Breast epithelium (tissue), 4 donors: Measurements from ENCODE around the gene ATP6V1F. TPM values are rescaled to one million over a fixed set of nuclear protein-coding genes. Genes with fewer than 3 reads are reported as not detected.

Source experiments
- DNase-seq, 2 donors: peaks; one replicate each; pipeline ENCODE4 v3.0.0-alpha.2; 2019; ENCODE audit warnings: low spot score in 2 of 2
- H3K27ac ChIP-seq, 2 donors: fragments of 200-600 bp; sonication (generic) in 1 of 2; one replicate each; pipeline ENCODE4 v1.5.1; 2016 to 2019; ENCODE audit warnings: mild to moderate bottlenecking in 1 of 2
- H3K27me3 ChIP-seq, 2 donors: fragments of 200-600 bp; sonication (generic) in 1 of 2; one replicate each; pipeline versions ENCODE4 v1.5.1 to v1.6.0; 2017 to 2019; ENCODE audit warnings: control low read depth in 1 of 2, mild to moderate bottlenecking in 1 of 2
- H3K36me3 ChIP-seq: fragments of 200-600 bp; one replicate; pipeline ENCODE4 v1.5.1; 2019
- H3K4me1 ChIP-seq, 2 donors: fragments of 200-600 bp; sonication (generic); one replicate each; pipeline ENCODE4 v1.5.1; 2016 to 2019; ENCODE audit warnings: control low read depth in 1 of 2
- H3K4me3 ChIP-seq, 3 donors: fragments of 200-600 bp; sonication (generic); 1 replicate in 2 of 3; 2 replicates in 1 of 3; pipeline ENCODE4 v1.5.1; 2016 to 2019; ENCODE audit warnings: mild to moderate bottlenecking in 3 of 3, moderate library complexity in 2 of 3
- H3K9me3 ChIP-seq, 2 donors: fragments of 200-600 bp; sonication (generic) in 1 of 2; one replicate each; pipeline ENCODE4 v1.5.1; 2016 to 2019; ENCODE audit warnings: control low read depth in 1 of 2
- CTCF ChIP-seq, 3 donors: fragments of 450-650 bp; IDR thresholded peaks; one replicate each; pipeline ENCODE4 v1.5.1; 2016 to 2017; ENCODE audit warnings: antibody characterized with exemption in 3 of 3, mild to moderate bottlenecking in 3 of 3, moderate library complexity in 3 of 3
- POLR2A ChIP-seq: fragments of 450-650 bp; IDR thresholded peaks from one replicate; pipeline ENCODE4 v1.6.1; 2016; ENCODE audit warnings: antibody characterized with exemption, mild to moderate bottlenecking, moderate library complexity
- POLR2AphosphoS5 ChIP-seq, 3 donors: sonication (generic); formaldehyde crosslinking; IDR thresholded peaks; one replicate each; pipeline ENCODE4 v1.6.1; 2017; ENCODE audit warnings: antibody characterized with exemption in 3 of 3
- intact Hi-C: fragments of 100-400 bp; cut with DNase I; formaldehyde crosslinking; loops from one replicate; pipeline ENCODE4 v1.15.1; 2023; ENCODE audit warnings: low total_unique reads
- total RNA-seq, 3 donors: library from RNA; depleted of rRNA; stranded (reverse); fragments of >200 nt; gene quantifications; one replicate each; pipeline ENCODE4 v1.1.0, GENCODE V29; 2016

ATP6V1F gene
- total RNA-seq = 100 to 1,000 TPM; 117 to 174 (median 127) TPM

DNA sequence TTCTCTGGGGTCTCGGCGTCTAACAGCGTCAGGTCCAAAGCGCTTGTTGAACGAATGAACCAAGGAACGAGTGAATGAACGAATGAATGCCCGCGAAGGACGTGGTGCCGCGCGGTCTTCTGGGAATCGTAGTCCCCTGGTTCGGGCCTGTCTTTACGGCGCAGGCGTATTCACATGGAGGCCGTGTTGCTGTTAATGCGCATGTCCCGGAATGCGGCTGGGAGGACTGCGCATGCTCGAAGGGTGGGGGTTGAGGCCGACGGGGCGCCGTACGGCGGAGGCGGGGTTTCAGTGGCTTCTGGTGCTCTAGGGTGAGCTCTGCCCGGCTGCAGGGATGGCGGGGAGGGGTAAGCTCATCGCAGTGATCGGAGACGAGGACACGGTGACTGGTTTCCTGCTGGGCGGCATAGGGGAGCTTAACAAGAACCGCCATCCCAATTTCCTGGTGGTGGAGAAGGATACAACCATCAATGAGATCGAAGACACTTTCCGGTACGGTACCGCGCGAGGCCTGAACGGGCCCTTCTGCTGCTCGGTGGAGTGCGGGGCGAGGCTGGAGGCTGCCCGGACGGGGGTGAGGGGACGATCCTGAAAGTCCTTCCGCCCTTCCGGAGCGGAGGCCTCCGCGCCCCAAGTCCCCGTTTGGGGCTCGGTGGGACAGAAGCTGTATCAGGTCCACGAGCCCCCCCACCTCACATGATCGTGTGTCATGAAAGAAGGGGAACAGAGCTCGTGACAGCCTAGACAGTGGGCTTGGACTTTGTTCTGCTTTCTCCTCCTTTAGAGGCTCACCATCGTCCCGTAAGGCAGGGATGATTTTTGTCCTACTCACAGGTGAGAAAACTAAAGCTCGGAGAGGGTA, at the start of gene ATP6V1F:
Gene ATP6V1F, plus strand, starts transcription at position 286 of the 862 bp plus-strand sequence. Its CDS starts 49 bp downstream, at position 335.
- H3K4me1 ChIP-seq = peaks cover 4 to 11% of the 10 kb centered on the region in 2 donors

GRCh38 chr7:128814499-128814898, 48.2 kb upstream of the ATP6V1F start:
- Histone ChIP-seq H3K36me3 (no peaks in the 10 kb centered on the region), H3K4me3 (no peak overlapping the region), H3K27me3 (no peaks in the 10 kb centered on the region), H3K27ac (no peak overlapping the region), H3K4me1 (no peaks in the 10 kb centered on the region), H3K9me3 (no peaks in the 10 kb centered on the region)
- TF ChIP-seq CTCF (IDR thresholded peaks at IDR 0.05) = no peak
- no peak for TF ChIP-seq POLR2A
- TF ChIP-seq POLR2AphosphoS5 (IDR thresholded peaks at IDR 0.05) = no peak
- intact Hi-C loops = no loop called here
- no peak for DNase-seq

More for the DNA sequence above, at the start of gene ATP6V1F:
- no peaks in the 10 kb centered on the region for H3K36me3 ChIP-seq
- peak within 1 kb of the TSS; percentile 71 to 89 (median 84) for H3K4me3 ChIP-seq
- intact Hi-C loops = no loop called here
- no peaks in the 10 kb centered on the region for H3K9me3 ChIP-seq
- H3K27me3 ChIP-seq = no peaks in the 10 kb centered on the region
- DNase-seq = peak; percentile 95 to 98
- peak within 1 kb of the TSS; percentile 75 to 88 for H3K27ac ChIP-seq
- TF ChIP-seq POLR2A = peak; percentile 56
- TF ChIP-seq POLR2AphosphoS5 (IDR thresholded peaks at IDR 0.05) = peak in 2 of 3 donors; percentile 31 to 73
- peak in 1 of 3 donors; percentile 20 for TF ChIP-seq CTCF (IDR thresholded peaks at IDR 0.05)

GRCh38 chr7:128815289-128815942, 47.2 kb upstream of the ATP6V1F start:
- TF ChIP-seq POLR2A (no peak), POLR2AphosphoS5 (IDR thresholded peaks at IDR 0.05) (no peak), CTCF (IDR thresholded peaks at IDR 0.05) (no peak)
- intact Hi-C loops = no loop called here
- DNase-seq = no peak
- Histone ChIP-seq H3K27me3 (no peaks in the 10 kb centered on the region), H3K4me1 (no peaks in the 10 kb centered on the region), H3K36me3 (no peaks in the 10 kb centered on the region), H3K27ac (no peak overlapping the region), H3K4me3 (no peak overlapping the region), H3K9me3 (no peaks in the 10 kb centered on the region)

DNA sequence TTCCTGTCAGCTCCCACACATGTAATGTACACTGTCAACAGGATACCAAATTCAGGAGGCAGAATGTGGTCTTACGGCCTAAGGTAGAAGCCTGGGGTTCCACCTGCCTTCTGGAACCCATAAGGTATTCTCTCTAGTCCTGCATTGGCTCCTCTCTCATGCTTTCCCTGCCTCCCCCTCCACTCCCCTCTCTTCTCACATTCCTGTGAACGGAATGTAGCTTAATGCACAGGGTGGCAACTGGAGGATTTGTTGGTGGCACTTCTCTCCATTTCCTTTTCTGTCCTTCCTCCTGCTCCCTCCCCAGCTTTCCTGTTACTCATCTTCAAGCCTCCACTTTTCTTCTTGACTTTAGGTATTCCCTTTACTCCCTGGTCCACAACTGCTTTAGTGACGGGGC, 44.0 kb upstream of the ATP6V1F start:
- H3K27ac ChIP-seq = no peak overlapping the region
- no peaks in the 10 kb centered on the region for H3K4me1 ChIP-seq
- intact Hi-C loops = no loop called here
- no peaks in the 10 kb centered on the region for H3K36me3 ChIP-seq
- TF ChIP-seq POLR2AphosphoS5 (IDR thresholded peaks at IDR 0.05) (no peak), CTCF (IDR thresholded peaks at IDR 0.05) (no peak)
- no peaks in the 10 kb centered on the region for H3K9me3 ChIP-seq
- H3K4me3 ChIP-seq = no peak overlapping the region
- H3K27me3 ChIP-seq = no peaks in the 10 kb centered on the region
- DNase-seq = no peak

DNA sequence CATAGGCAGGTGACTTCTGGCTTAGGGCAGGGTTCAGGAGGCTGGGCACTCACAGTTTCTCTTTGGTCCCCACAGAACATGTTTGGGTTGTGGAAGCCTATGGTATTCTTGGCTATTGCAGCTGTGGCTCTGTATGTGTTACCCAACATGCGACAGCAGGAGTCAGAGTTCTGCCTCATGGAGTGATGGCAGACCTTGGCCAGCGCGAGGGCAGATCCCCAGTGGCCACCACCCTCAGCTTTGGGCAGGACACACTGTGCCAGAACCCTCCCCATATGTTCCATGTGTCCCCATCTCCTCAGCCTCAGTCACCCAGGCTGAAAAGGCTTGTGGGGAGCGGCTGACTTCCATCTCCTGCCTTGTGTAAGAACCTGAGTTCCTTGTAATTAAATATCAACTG, 40.9 kb upstream of the ATP6V1F start:
- Histone ChIP-seq H3K4me1 (no peaks in the 10 kb centered on the region), H3K36me3 (no peaks in the 10 kb centered on the region), H3K27ac (no peak overlapping the region), H3K27me3 (no peaks in the 10 kb centered on the region), H3K4me3 (no peak overlapping the region), H3K9me3 (no peaks in the 10 kb centered on the region)
- no peak for DNase-seq
- TF ChIP-seq CTCF (IDR thresholded peaks at IDR 0.05) = no peak
- no peak for TF ChIP-seq POLR2AphosphoS5 (IDR thresholded peaks at IDR 0.05)
- no peak for TF ChIP-seq POLR2A
- intact Hi-C loops = no loop called here
